Measurements from ENCODE around the gene NFATC2.

The NFATC2 gene

GRCh38 chr20:51492167-51493092, 50.1 kb downstream of the NFATC2 start:
- Histone ChIP-seq H3K36me3 (ENCODE audit: control insufficient read depth, insufficient read depth, low read length) (no peaks in the 10 kb centered on the region), H3K4me1 (ENCODE audit: control insufficient read depth, insufficient read depth, low read length) (no peaks in the 10 kb centered on the region), H3K9ac (ENCODE audit: low read depth, low read length) (no peak overlapping the region), H3K9me3 (ENCODE audit: control insufficient read depth, insufficient read depth, low read length) (no peaks in the 10 kb centered on the region), H3K27ac (ENCODE audit: low read depth, low read length) (no peak overlapping the region), H3K27me3 (ENCODE audit: control insufficient read depth, insufficient read depth, low read length) (no peaks in the 10 kb centered on the region), H3K4me3 (ENCODE audit: low read depth, low read length) (no peak overlapping the region)

GRCh38 chr20:51491393-51491792, 51.1 kb downstream of the NFATC2 start:
- Histone ChIP-seq H3K4me3 (ENCODE audit: low read depth, low read length) (no peak overlapping the region), H3K9me3 (ENCODE audit: control insufficient read depth, insufficient read depth, low read length) (no peaks in the 10 kb centered on the region), H3K36me3 (ENCODE audit: control insufficient read depth, insufficient read depth, low read length) (no peaks in the 10 kb centered on the region), H3K27me3 (ENCODE audit: control insufficient read depth, insufficient read depth, low read length) (no peaks in the 10 kb centered on the region), H3K27ac (ENCODE audit: low read depth, low read length) (no peak overlapping the region), H3K9ac (ENCODE audit: low read depth, low read length) (no peak overlapping the region), H3K4me1 (ENCODE audit: control insufficient read depth, insufficient read depth, low read length) (no peaks in the 10 kb centered on the region)

GRCh38 chr20:51490635-51491034, 51.9 kb downstream of the NFATC2 start:
- Histone ChIP-seq H3K4me3 (ENCODE audit: low read depth, low read length) (no peak overlapping the region), H3K27me3 (ENCODE audit: control insufficient read depth, insufficient read depth, low read length) (no peaks in the 10 kb centered on the region), H3K27ac (ENCODE audit: low read depth, low read length) (no peak overlapping the region), H3K9ac (ENCODE audit: low read depth, low read length) (no peak overlapping the region), H3K9me3 (ENCODE audit: control insufficient read depth, insufficient read depth, low read length) (no peaks in the 10 kb centered on the region), H3K36me3 (ENCODE audit: control insufficient read depth, insufficient read depth, low read length) (no peaks in the 10 kb centered on the region), H3K4me1 (ENCODE audit: control insufficient read depth, insufficient read depth, low read length) (no peaks in the 10 kb centered on the region)

GRCh38 chr20:51489611-51490010, 52.9 kb downstream of the NFATC2 start:
- Histone ChIP-seq H3K27ac (ENCODE audit: low read depth, low read length) (no peak overlapping the region), H3K9me3 (ENCODE audit: control insufficient read depth, insufficient read depth, low read length) (no peaks in the 10 kb centered on the region), H3K4me1 (ENCODE audit: control insufficient read depth, insufficient read depth, low read length) (no peaks in the 10 kb centered on the region), H3K4me3 (ENCODE audit: low read depth, low read length) (no peak overlapping the region), H3K27me3 (ENCODE audit: control insufficient read depth, insufficient read depth, low read length) (no peaks in the 10 kb centered on the region), H3K9ac (ENCODE audit: low read depth, low read length) (no peak overlapping the region), H3K36me3 (ENCODE audit: control insufficient read depth, insufficient read depth, low read length) (no peaks in the 10 kb centered on the region)

- Histone ChIP-seq H3K4me1 (ENCODE audit: control insufficient read depth, insufficient read depth, low read length) (no peaks in the 10 kb centered on the region), H3K36me3 (ENCODE audit: control insufficient read depth, insufficient read depth, low read length) (no peaks in the 10 kb centered on the region), H3K27me3 (ENCODE audit: control insufficient read depth, insufficient read depth, low read length) (no peaks in the 10 kb centered on the region), H3K27ac (ENCODE audit: low read depth, low read length) (no peak overlapping the region), H3K9ac (ENCODE audit: low read depth, low read length) (no peak overlapping the region), H3K4me3 (ENCODE audit: low read depth, low read length) (no peak overlapping the region), H3K9me3 (ENCODE audit: control insufficient read depth, insufficient read depth, low read length) (no peaks in the 10 kb centered on the region)
Observed at GRCh38 chr20:51488331-51488730, 54.2 kb downstream of the NFATC2 start.

GRCh38 chr20:51487565-51488268, 54.8 kb downstream of the NFATC2 start:
- Histone ChIP-seq H3K9me3 (ENCODE audit: control insufficient read depth, insufficient read depth, low read length) (no peaks in the 10 kb centered on the region), H3K27me3 (ENCODE audit: control insufficient read depth, insufficient read depth, low read length) (no peaks in the 10 kb centered on the region), H3K36me3 (ENCODE audit: control insufficient read depth, insufficient read depth, low read length) (no peaks in the 10 kb centered on the region), H3K9ac (ENCODE audit: low read depth, low read length) (no peak overlapping the region), H3K4me3 (ENCODE audit: low read depth, low read length) (no peak overlapping the region), H3K27ac (ENCODE audit: low read depth, low read length) (no peak overlapping the region), H3K4me1 (ENCODE audit: control insufficient read depth, insufficient read depth, low read length) (no peaks in the 10 kb centered on the region)

GRCh38 chr20:51487076-51487475, 55.4 kb downstream of the NFATC2 start:
- Histone ChIP-seq H3K36me3 (ENCODE audit: control insufficient read depth, insufficient read depth, low read length) (no peaks in the 10 kb centered on the region), H3K27ac (ENCODE audit: low read depth, low read length) (no peak overlapping the region), H3K4me3 (ENCODE audit: low read depth, low read length) (no peak overlapping the region), H3K9me3 (ENCODE audit: control insufficient read depth, insufficient read depth, low read length) (no peaks in the 10 kb centered on the region), H3K9ac (ENCODE audit: low read depth, low read length) (no peak overlapping the region), H3K27me3 (ENCODE audit: control insufficient read depth, insufficient read depth, low read length) (no peaks in the 10 kb centered on the region), H3K4me1 (ENCODE audit: control insufficient read depth, insufficient read depth, low read length) (no peaks in the 10 kb centered on the region)

GRCh38 chr20:51486197-51487005, 56.1 kb downstream of the NFATC2 start:
- Histone ChIP-seq H3K9ac (ENCODE audit: low read depth, low read length) (no peak overlapping the region), H3K27ac (ENCODE audit: low read depth, low read length) (no peak overlapping the region)

GRCh38 chr20:51484831-51485230, 57.7 kb downstream of the NFATC2 start:
- Histone ChIP-seq H3K9me3 (ENCODE audit: control insufficient read depth, insufficient read depth, low read length) (no peaks in the 10 kb centered on the region), H3K27me3 (ENCODE audit: control insufficient read depth, insufficient read depth, low read length) (no peaks in the 10 kb centered on the region), H3K27ac (ENCODE audit: low read depth, low read length) (no peak overlapping the region), H3K4me3 (ENCODE audit: low read depth, low read length) (no peak overlapping the region), H3K36me3 (ENCODE audit: control insufficient read depth, insufficient read depth, low read length) (no peaks in the 10 kb centered on the region), H3K9ac (ENCODE audit: low read depth, low read length) (no peak overlapping the region), H3K4me1 (ENCODE audit: control insufficient read depth, insufficient read depth, low read length) (no peaks in the 10 kb centered on the region)

More at GRCh38 chr20:51486197-51487005, 56.1 kb downstream of the NFATC2 start:
- Histone ChIP-seq H3K4me3 (ENCODE audit: low read depth, low read length) (no peak overlapping the region), H3K36me3 (ENCODE audit: control insufficient read depth, insufficient read depth, low read length) (no peaks in the 10 kb centered on the region), H3K27me3 (ENCODE audit: control insufficient read depth, insufficient read depth, low read length) (no peaks in the 10 kb centered on the region), H3K4me1 (ENCODE audit: control insufficient read depth, insufficient read depth, low read length) (no peaks in the 10 kb centered on the region), H3K9me3 (ENCODE audit: control insufficient read depth, insufficient read depth, low read length) (no peaks in the 10 kb centered on the region)

GRCh38 chr20:51484141-51484815, 58.2 kb downstream of the NFATC2 start:
- Histone ChIP-seq H3K36me3 (ENCODE audit: control insufficient read depth, insufficient read depth, low read length) (no peaks in the 10 kb centered on the region), H3K9me3 (ENCODE audit: control insufficient read depth, insufficient read depth, low read length) (no peaks in the 10 kb centered on the region), H3K4me3 (ENCODE audit: low read depth, low read length) (no peak overlapping the region), H3K27ac (ENCODE audit: low read depth, low read length) (no peak overlapping the region), H3K27me3 (ENCODE audit: control insufficient read depth, insufficient read depth, low read length) (no peaks in the 10 kb centered on the region), H3K4me1 (ENCODE audit: control insufficient read depth, insufficient read depth, low read length) (no peaks in the 10 kb centered on the region), H3K9ac (ENCODE audit: low read depth, low read length) (no peak overlapping the region)
